ENCODE results near the gene SLC25A21. TPM values are rescaled to one million over a fixed set of nuclear protein-coding genes. Genes with fewer than 3 reads are reported as not detected.

The SLC25A21 gene
- total RNA-seq, 1 experiment from 2014 or later: 7.1 TPM

GRCh38 chr14:37061697-37062096 is 110.7 kb downstream of the SLC25A21 start:
- H2BK15ac ChIP-seq (ENCODE audit: low read depth, low read length): no peak overlapping the region
- Mint-ChIP-seq H3K27ac (no peak overlapping the region; a peak in 1 of 7 replicates), H3K4me1 (peaks cover 27 to 34% of the 10 kb centered on the region in 2 experiments), H3K9me3 (no peaks in the 10 kb centered on the region), H3K4me3 (no peak overlapping the region), H3K27me3 (ENCODE audit: low read depth) (no peaks in the 10 kb centered on the region), H3K36me3 (ENCODE audit: insufficient read depth in 1 of 3, low read depth in 3 of 3) (no peaks in the 10 kb centered on the region)
- no peak overlapping the region for H3K23ac ChIP-seq (ENCODE audit: insufficient read length, low read depth, low read length)
- H4K5ac ChIP-seq (ENCODE audit: insufficient read length, low read depth, low read length): no peak overlapping the region
- no peak overlapping the region for H2BK120ac ChIP-seq (ENCODE audit: low read depth, low read length, poor library complexity, severe bottlenecking)
- no peak overlapping the region for H2BK20ac ChIP-seq (ENCODE audit: low read depth, low read length, poor library complexity, severe bottlenecking)
- H2AK5ac ChIP-seq (ENCODE audit: insufficient read length, low read length): no peak overlapping the region
- H3K27me3 ChIP-seq (ENCODE audit: insufficient read depth, low read length): no peaks in the 10 kb centered on the region
- no peak overlapping the region for H4K91ac ChIP-seq (ENCODE audit: insufficient read length, low read depth, low read length)
- H3K56ac ChIP-seq (ENCODE audit: insufficient read length, low read depth, low read length): no peak overlapping the region
- no peaks in the 10 kb centered on the region for H4K20me1 ChIP-seq (ENCODE audit: control insufficient read depth, insufficient read depth, insufficient read length)
- no peak overlapping the region for H3K9ac ChIP-seq (ENCODE audit: extremely low read depth, insufficient read length, low read length)
- H3K9me3 ChIP-seq (ENCODE audit: control insufficient read depth, low read depth, low read length): no peaks in the 10 kb centered on the region
- no peak overlapping the region for H2AFZ ChIP-seq (ENCODE audit: low read length)
- DNase-seq: no peak
- H3K18ac ChIP-seq (ENCODE audit: insufficient read length, low read depth, low read length): no peak overlapping the region
- H3K4me2 ChIP-seq (ENCODE audit: insufficient read depth, insufficient read length, low read length): no peak overlapping the region
- no peaks in the 10 kb centered on the region for H3K23me2 ChIP-seq (ENCODE audit: insufficient read length, low read depth, low read length, poor library complexity, severe bottlenecking)
- H3K4me1 ChIP-seq (ENCODE audit: insufficient read depth, low read length): peaks cover 3% of the 10 kb centered on the region; the same call in 1 of the 2 replicates
- no peaks in the 10 kb centered on the region for H3K79me1 ChIP-seq (ENCODE audit: insufficient read depth, low read depth, low read length, poor library complexity, severe bottlenecking)
- no peak overlapping the region for H3K4ac ChIP-seq (ENCODE audit: low read depth, low read length)
- no peak overlapping the region for H2BK12ac ChIP-seq (ENCODE audit: insufficient read length, low read depth, low read length)
- no peak overlapping the region for H2BK5ac ChIP-seq (ENCODE audit: insufficient read length, low read length)
- WGBS (ENCODE audit: extremely low coverage, insufficient read length, low lambda C conversion rate): no CpG with 5 or more reads among the region's 1 CpG
- H3T11ph ChIP-seq (ENCODE audit: low read length): no peak overlapping the region
- H3K79me2 ChIP-seq (ENCODE audit: insufficient read depth, low read length): no peaks in the 10 kb centered on the region
- TF ChIP-seq CTCF (conservative IDR thresholded peaks at IDR 0.05): no peak
- H3K14ac ChIP-seq (ENCODE audit: insufficient read depth, low read length): no peak overlapping the region
- no peak overlapping the region for H4K8ac ChIP-seq (replicated peaks; ENCODE audit: insufficient read length, low read depth, low read length)
- H3K27ac ChIP-seq (ENCODE audit: insufficient read length, low read depth, low read length): no peak overlapping the region

Measured in H9 (cell line).